ENCODE data around the gene GNAQ.
"Not testable (repeated sequence)": the region's sequence is repeated elsewhere in the genome, so short reads cannot be mapped to it uniquely, and the experiment has no call there.

The GNAQ gene

GRCh38 chr9:77806741-77807140 lies 224.9 kb downstream of the GNAQ start:
- no peak for DNase-seq

GRCh38 chr9:77805810-77806209 lies 225.8 kb downstream of the GNAQ start:
- DNase-seq: no peak

- DNase-seq: no peak
Observed at GRCh38 chr9:77803423-77803822, 228.2 kb downstream of the GNAQ start.

- no peak for DNase-seq
Observed at GRCh38 chr9:77802515-77803293, 228.9 kb downstream of the GNAQ start.

- DNase-seq: no peak
Observed at GRCh38 chr9:77802064-77802463, 229.5 kb downstream of the GNAQ start.

GRCh38 chr9:77800924-77801551 lies 230.6 kb downstream of the GNAQ start:
- no peak for DNase-seq

- DNase-seq: no peak
Observed at GRCh38 chr9:77798140-77798539, 233.5 kb downstream of the GNAQ start.

GRCh38 chr9:77794985-77795384 lies 236.6 kb downstream of the GNAQ start:
- no peak for DNase-seq

GRCh38 chr9:77793849-77794248 lies 237.8 kb downstream of the GNAQ start:
- no peak for DNase-seq

- DNase-seq: no peak
Observed at GRCh38 chr9:77789891-77790290, 241.7 kb downstream of the GNAQ start.

- DNase-seq: no peak
Observed at GRCh38 chr9:77785341-77785740, 246.3 kb downstream of the GNAQ start.

- no peak for DNase-seq
Observed at GRCh38 chr9:77783518-77783917, 248.1 kb downstream of the GNAQ start.

GRCh38 chr9:77779010-77779409 lies 252.6 kb downstream of the GNAQ start:
- no peak for DNase-seq

- no peak for DNase-seq
Observed at GRCh38 chr9:77773381-77773780, 258.2 kb downstream of the GNAQ start.

GRCh38 chr9:77772646-77773045 lies 259.0 kb downstream of the GNAQ start:
- DNase-seq: no peak

GRCh38 chr9:77771171-77771570 lies 260.4 kb downstream of the GNAQ start:
- no peak for DNase-seq

GRCh38 chr9:77770340-77770739 lies 261.3 kb downstream of the GNAQ start:
- DNase-seq: no peak

- no peak for DNase-seq
Observed at GRCh38 chr9:77769246-77769645, 262.4 kb downstream of the GNAQ start.

- DNase-seq: no peak
Observed at GRCh38 chr9:77766587-77766986, 265.0 kb downstream of the GNAQ start.

- DNase-seq: no peak
Observed at GRCh38 chr9:77765781-77766259, 265.8 kb downstream of the GNAQ start.

- DNase-seq: no peak
Observed at GRCh38 chr9:77764894-77765780, 266.5 kb downstream of the GNAQ start.

GRCh38 chr9:77763566-77763965 lies 268.0 kb downstream of the GNAQ start:
- no peak for DNase-seq

- DNase-seq: not testable (repeated sequence)
Observed at GRCh38 chr9:77760919-77761318, 270.7 kb downstream of the GNAQ start.

GRCh38 chr9:77759391-77759790 lies 272.2 kb downstream of the GNAQ start:
- no peak for DNase-seq
